K562 (cell line): ENCODE data around the gene TEX101. TPM values are rescaled to one million over a fixed set of nuclear protein-coding genes. Genes with fewer than 3 reads are reported as not detected.

Source experiments
- ATF2 ChIP-seq: sonication (generic); formaldehyde crosslinking; IDR thresholded peaks from 2 replicates; pipeline ENCODE4 v1.8.1; 2022; ENCODE audit warnings: missing genetic modification reagents
- CBX8 ChIP-seq: fragments of 200-600 bp; sonication (generic); IDR thresholded peaks from 2 replicates; pipeline ENCODE4 v1.6.1; 2012; ENCODE audit warnings: borderline replicate concordance, mixed run types, low read depth, mild to moderate bottlenecking, moderate library complexity, mixed read lengths, low read length, control low read depth, inconsistent platforms; ENCODE audit not compliant: poor library complexity, severe bottlenecking; ENCODE audit errors: extremely low read depth
- CLOCK ChIP-seq: fragments of 250-450 bp; sonication (Bioruptor Pico); IDR thresholded peaks from 2 replicates; pipeline ENCODE4 v1.4.0; 2020; ENCODE audit warnings: mild to moderate bottlenecking, moderate library complexity, borderline replicate concordance
- DIDO1 ChIP-seq: fragments of 450-650 bp; IDR thresholded peaks from 2 replicates; pipeline ENCODE4 v1.6.1; 2016; ENCODE audit warnings: low read depth, missing biosample characterization, missing genetic modification characterization
- ELK1 ChIP-seq: sonication (generic); formaldehyde crosslinking; IDR thresholded peaks from 2 replicates; pipeline ENCODE4 v1.8.1; 2022; ENCODE audit warnings: missing genetic modification reagents
- FIP1L1 ChIP-seq: fragments of 200-400 bp; formaldehyde crosslinking; IDR thresholded peaks from 2 replicates; pipeline ENCODE4 v1.6.1; 2018; ENCODE audit warnings: mild to moderate bottlenecking, low read depth, low read length; ENCODE audit not compliant: poor library complexity, severe bottlenecking
- MCM2 ChIP-seq: fragments of 450-650 bp; IDR thresholded peaks from 2 replicates; pipeline ENCODE4 v1.6.1; 2017; ENCODE audit warnings: low read depth, mild to moderate bottlenecking
- NFIC ChIP-seq: fragments of 450-650 bp; IDR thresholded peaks from 2 replicates; pipeline ENCODE4 v1.6.1; 2017; ENCODE audit warnings: mild to moderate bottlenecking, inconsistent platforms
- PHF20 ChIP-seq: fragments of 450-650 bp; IDR thresholded peaks from 2 replicates; pipeline ENCODE4 v1.6.1; 2018; ENCODE audit not compliant: partially characterized antibody
- PHTF2 ChIP-seq: fragments of 250-450 bp; sonication (Bioruptor Pico); IDR thresholded peaks from 2 replicates; pipeline ENCODE4 v1.5.0; 2021; ENCODE audit warnings: mild to moderate bottlenecking
- POLR2B ChIP-seq: fragments of 450-650 bp; IDR thresholded peaks from 2 replicates; pipeline ENCODE4 v1.6.1; 2018; ENCODE audit warnings: low read depth; ENCODE audit not compliant: partially characterized antibody
- SMARCA4 ChIP-seq: fragments of 450-650 bp; IDR thresholded peaks from 2 replicates; pipeline ENCODE4 v1.6.1; 2016
- SUPT5H ChIP-seq: fragments of 450-650 bp; IDR thresholded peaks from 2 replicates; pipeline ENCODE4 v1.6.1; 2016
- VEZF1 ChIP-seq: fragments of 200-800 bp; sonication (Bioruptor generic); IDR thresholded peaks from 2 replicates; pipeline ENCODE4 v1.6.1; 2017; ENCODE audit warnings: missing genetic modification characterization, missing compliant biosample characterization
- ZHX1 ChIP-seq: fragments of 150-350 bp; conservative IDR thresholded peaks from 2 replicates; pipeline ENCODE4 v1.6.1; 2014; ENCODE audit warnings: low read length
- ZNF165 ChIP-seq: fragments of 250-450 bp; sonication (Bioruptor Pico); IDR thresholded peaks from 2 replicates; pipeline ENCODE4 v1.4.0; 2020; ENCODE audit warnings: borderline replicate concordance
- ZNF354B ChIP-seq: fragments of 250-450 bp; sonication (Bioruptor Pico); IDR thresholded peaks from 2 replicates; pipeline ENCODE4 v1.4.0; 2020
- polyA plus RNA-seq, 8 experiments: library from polyadenylated mRNA; depleted of rRNA in 4 of 8; stranded (reverse) in 5 of 8; unstranded in 3 of 8; fragments of >200 nt; fragmentation: Nextera tagmentation in 2 of 8; fragmentation: Illumina TruSeq in 1 of 8; extraction: Ambion mirVana in 2 of 8; extraction: Trizol in 1 of 8; gene quantifications; 2 replicates each; pipeline versions ENCODE4 v1.2.1 to v1.2.3, GENCODE V29; 2011 to 2014; ENCODE audit warnings: inconsistent platforms in 1 of 8, missing spikeins in 1 of 8
- total RNA-seq, 7 experiments: library from RNA; depleted of rRNA in 6 of 7; stranded (reverse); fragments of >200 nt in 6 of 7; fragmentation: Illumina TruSeq in 2 of 7; extraction: Trizol in 2 of 7; gene quantifications; 2 replicates each; pipeline versions ENCODE4 v1.2.1 to v1.2.3, GENCODE V29; 2011 to 2021; ENCODE audit warnings: low replicate concordance in 1 of 7

Gene TEX101
- total and polyA plus RNA-seq, 9 of the 15 experiments (the other 6 are each of a cell fraction or from before 2014, with no cell fraction given): 0.10 to 0.36 (median 0.14) TPM; not detected in 6

GRCh38 chr19:43444531-43445287 lies 30.0 kb downstream of the TEX101 start (continued):
- TF ChIP-seq ELK1 (CRISPR knock-in tag) (no peak), NFIC (peak; percentile 39), ZHX1 (no peak), PHF20 (no peak), MCM2 (no peak), CLOCK (CRISPR knock-in tag) (no peak), ATF2 (CRISPR knock-in tag) (no peak), VEZF1 (CRISPR knock-in tag) (no peak), SMARCA4 (peak; percentile 79), FIP1L1 (no peak), SUPT5H (no peak), DIDO1 (tag) (no peak), ZNF165 (CRISPR knock-in tag) (no peak), ZNF354B (CRISPR knock-in tag) (no peak), CBX8 (no peak), PHTF2 (CRISPR knock-in tag) (no peak), POLR2B (no peak)
